HepG2 (cell line): ENCODE measurements around the gene MYRIP. TPM values are rescaled to one million over a fixed set of nuclear protein-coding genes. Genes with fewer than 3 reads are reported as not detected.

Experiments used
- ATAC-seq: fragments of 200-7000 bp; cut with Tn5 transposase; 3 replicates; pipeline ENCODE4 v1.9.1; 2020; ENCODE audit warnings: mild to moderate bottlenecking, moderate library complexity
- BruUV-seq: library from RNA; stranded (reverse); fragments of 400-500 nt; replicated peaks from 2 replicates; lab custom pipeline; 2021; lab: Mats Ljungman, UMichigan
- CTCF ChIA-PET: fragments of 300-600 bp; formaldehyde crosslinking; extraction: SDS; loops from one replicate; lab custom pipeline; 2021; ENCODE audit warnings: low total read pairs, inconsistent platforms, low intra/inter-chr PET ratio; lab: Yijun Ruan, JAX
- POLR2A ChIA-PET: fragments of 350-600 bp; sonication (Branson Sonifier 250); formaldehyde crosslinking; loops from one replicate; lab custom pipeline; 2020; ENCODE audit warnings: antibody characterized with exemption, inconsistent platforms; lab: Yijun Ruan, JAX
- DNase-seq: peaks from one replicate; pipeline ENCODE4 v3.0.0-alpha.2; 2015; ENCODE audit warnings: low spot score
- FAIRE-seq: peaks from 3 replicates; lab custom pipeline; 2011; peaks lifted over from hg19 to GRCh38; lab: Jason Lieb, UNC
- H2AFZ ChIP-seq: one replicate; pipeline ENCODE4 v1.6.1; 2011; ENCODE audit warnings: low read length, inconsistent platforms
- H3K27ac ChIP-seq: fragments of 300-600 bp; 3 replicates; pipeline ENCODE4 v1.8.0; 2011; ENCODE audit warnings: mixed run types, mild to moderate bottlenecking, mixed read lengths, low read length, inconsistent platforms; ENCODE audit not compliant: insufficient read depth; ENCODE audit errors: extremely low read length
- H3K27me3 ChIP-seq, 2 experiments: fragments of 200-600 bp in 1 of 2; 2 replicates in 1 of 2; 3 replicates in 1 of 2; pipeline versions ENCODE4 v1.6.0 to v1.8.0; 2011; ENCODE audit warnings: low read length in 2 of 2, mild to moderate bottlenecking in 2 of 2, moderate library complexity in 2 of 2, inconsistent platforms in 1 of 2; ENCODE audit not compliant: insufficient read depth in 2 of 2, control insufficient read depth in 1 of 2
- H3K36me3 ChIP-seq, 2 experiments: fragments of 200-600 bp in 1 of 2; replicated peaks in 1 of 2; 2 replicates in 1 of 2; 3 replicates in 1 of 2; pipeline versions ENCODE4 v1.5.1 to v1.8.0; 2011; ENCODE audit warnings: low read length in 2 of 2, inconsistent platforms in 1 of 2; ENCODE audit not compliant: insufficient read depth in 2 of 2, control insufficient read depth in 1 of 2
- H3K4me1 ChIP-seq: 2 replicates; pipeline ENCODE4 v1.5.1; 2012; ENCODE audit warnings: low read length, inconsistent platforms; ENCODE audit not compliant: insufficient read depth
- H3K4me2 ChIP-seq: 2 replicates; pipeline ENCODE4 v1.6.0; 2011; ENCODE audit warnings: low read depth, low read length, inconsistent platforms
- H3K4me3 ChIP-seq, 3 experiments: fragments of 200-600 bp in 1 of 3; sonication (generic), shearing (Covaris generic) in 1 of 3; replicated peaks in 1 of 3; 2 replicates each; pipeline ENCODE4 v1.5.1; 2011 to 2016; ENCODE audit warnings: low read length in 3 of 3, inconsistent platforms in 2 of 3, low read depth in 2 of 3, mild to moderate bottlenecking in 2 of 3, control low read depth in 1 of 3, mixed read lengths in 1 of 3; ENCODE audit not compliant: insufficient read depth in 1 of 3
- H3K79me2 ChIP-seq: one replicate; pipeline ENCODE4 v1.6.1; 2011; ENCODE audit warnings: low read length, inconsistent platforms; ENCODE audit not compliant: insufficient read depth
- H3K9ac ChIP-seq: 2 replicates; pipeline ENCODE4 v1.6.0; 2011; ENCODE audit warnings: mild to moderate bottlenecking, low read depth, low read length, inconsistent platforms; ENCODE audit not compliant: insufficient read depth
- H3K9me3 ChIP-seq: 2 replicates; pipeline ENCODE4 v1.5.1; 2012; ENCODE audit warnings: mild to moderate bottlenecking, low read length
- H4K20me1 ChIP-seq: 2 replicates; pipeline ENCODE4 v1.6.0; 2011; ENCODE audit warnings: inconsistent platforms, mild to moderate bottlenecking, low read length, moderate library complexity; ENCODE audit not compliant: insufficient read depth
- ATF1 ChIP-seq: IDR thresholded peaks from 2 replicates; pipeline ENCODE4 v1.6.1; 2016; ENCODE audit warnings: mild to moderate bottlenecking, control low read depth
- EHMT2 ChIP-seq: fragments of 200-600 bp; sonication (generic); IDR thresholded peaks from 2 replicates; pipeline ENCODE4 v1.7.0; 2017; ENCODE audit warnings: antibody characterized with exemption, low read depth, low read length, borderline replicate concordance
- GABPB1 ChIP-seq: IDR thresholded peaks from 2 replicates; pipeline ENCODE4 v1.6.1; 2016; ENCODE audit warnings: mild to moderate bottlenecking, missing genetic modification reagents, moderate library complexity, missing compliant biosample characterization
- HOXD1 ChIP-seq: sonication (generic); formaldehyde crosslinking; IDR thresholded peaks from 2 replicates; pipeline ENCODE4 v1.5.0; 2020; ENCODE audit warnings: missing genetic modification reagents
- MLX ChIP-seq: IDR thresholded peaks from 2 replicates; pipeline ENCODE4 v1.6.1; 2016
- RAD21 ChIP-seq: fragments of 450-650 bp; formaldehyde crosslinking; IDR thresholded peaks from 2 replicates; pipeline ENCODE4 v1.5.0; 2020; ENCODE audit warnings: mild to moderate bottlenecking
- SMC3 ChIP-seq: IDR thresholded peaks from 2 replicates; pipeline ENCODE4 v1.6.1; 2011; ENCODE audit warnings: low read length, improper control_type of control experiment
- SNAPC2 ChIP-seq: sonication (generic); formaldehyde crosslinking; IDR thresholded peaks from 2 replicates; pipeline ENCODE4 v1.8.1; 2022; ENCODE audit warnings: mild to moderate bottlenecking, missing genetic modification reagents
- SNRNP70 ChIP-seq: fragments of 200-400 bp; formaldehyde crosslinking; IDR thresholded peaks from 2 replicates; pipeline ENCODE4 v1.6.1; 2017; ENCODE audit warnings: mild to moderate bottlenecking, low read depth, low read length, moderate library complexity
- SRSF4 ChIP-seq: fragments of 200-400 bp; formaldehyde crosslinking; IDR thresholded peaks from one replicate; pipeline ENCODE4 v1.6.1; 2018; ENCODE audit warnings: mild to moderate bottlenecking, low read depth, low read length, moderate library complexity; ENCODE audit not compliant: poor library complexity, severe bottlenecking
- STAG1 ChIP-seq: sonication (generic); formaldehyde crosslinking; IDR thresholded peaks from 2 replicates; pipeline ENCODE4 v1.4.0; 2020; ENCODE audit warnings: missing genetic modification reagents
- TMF1 ChIP-seq: sonication (generic); formaldehyde crosslinking; IDR thresholded peaks from 2 replicates; pipeline ENCODE4 v1.8.1; 2022; ENCODE audit warnings: low read depth, missing genetic modification reagents
- TOE1 ChIP-seq: sonication (generic); formaldehyde crosslinking; IDR thresholded peaks from 2 replicates; pipeline ENCODE4 v1.4.0; 2020; ENCODE audit warnings: mild to moderate bottlenecking, missing genetic modification reagents
- ZBTB1 ChIP-seq: sonication (generic); formaldehyde crosslinking; IDR thresholded peaks from 2 replicates; pipeline ENCODE4 v1.4.0; 2020; ENCODE audit warnings: missing genetic modification reagents, borderline replicate concordance
- ZNF264 ChIP-seq: sonication (generic); formaldehyde crosslinking; IDR thresholded peaks from 2 replicates; pipeline ENCODE4 v1.4.0; 2020; ENCODE audit warnings: missing genetic modification reagents
- ZNF724P ChIP-seq: sonication (generic); formaldehyde crosslinking; IDR thresholded peaks from 2 replicates; pipeline ENCODE4 v1.8.0; 2022; ENCODE audit warnings: missing genetic modification reagents, borderline replicate concordance
- WGBS: methylation state at CpG from one replicate; pipeline ENCODE4 v1.1.6; 2017; ENCODE audit warnings: low lambda C conversion rate; 5-methylcytosine and 5-hydroxymethylcytosine counted together
- in situ Hi-C: cut with HindIII; loops from 2 replicates; pipeline ENCODE4 v1.10.0; 2017; ENCODE audit warnings: low pct_unique_long_range_greater_than_20kb; ENCODE audit not compliant: extremely low pct_ligation_motif_present
- intact Hi-C: fragments of 100-400 bp; cut with micrococcal nuclease; formaldehyde crosslinking; loops from one replicate; pipeline ENCODE4 v1.10.0; 2022; ENCODE audit not compliant: unreplicated experiment
- polyA plus RNA-seq, 8 experiments: library from polyadenylated mRNA; depleted of rRNA in 3 of 8; stranded (reverse) in 7 of 8; unstranded in 1 of 8; fragments of >200 nt; fragmentation: Illumina TruSeq in 4 of 8; extraction: Trizol in 4 of 8; gene quantifications; 2 replicates each; pipeline versions ENCODE4 v1.2.1 to v1.2.3, GENCODE V29; 2011 to 2016; ENCODE audit warnings: low read depth in 4 of 8, missing spikeins in 1 of 8, mixed read lengths in 1 of 8; ENCODE audit not compliant: insufficient read depth in 1 of 8
- total RNA-seq, 5 experiments: library from RNA; depleted of rRNA; stranded (reverse); fragments of >200 nt; fragmentation: Illumina TruSeq; extraction: Trizol; gene quantifications; 2 replicates each; pipeline ENCODE4 v1.2.3, GENCODE V29; 2016; ENCODE audit warnings: low read depth in 1 of 5
- TF ChIP-seq, protein P1 (sequence below): sonication (generic); formaldehyde crosslinking; IDR thresholded peaks from 2 replicates; pipeline ENCODE4 v1.5.0; 2020; ENCODE audit warnings: mild to moderate bottlenecking, missing genetic modification reagents, moderate library complexity
- TF ChIP-seq, protein P2 (sequence below): sonication (generic); formaldehyde crosslinking; IDR thresholded peaks from 2 replicates; pipeline ENCODE4 v1.4.0; 2020; ENCODE audit warnings: low read depth, mild to moderate bottlenecking, missing genetic modification reagents
- TF ChIP-seq, protein P3 (sequence below): IDR thresholded peaks from 2 replicates; pipeline ENCODE4 v1.6.1; 2016; ENCODE audit warnings: low read depth
- TF ChIP-seq, protein P4 (sequence below): fragments of 450-650 bp; IDR thresholded peaks from 2 replicates; pipeline ENCODE4 v1.6.1; 2017

MYRIP gene
- total and polyA plus RNA-seq, 2 of the 13 experiments (the other 11 are each of a cell fraction or from before 2014, with no cell fraction given) = 0.64 to 0.84 TPM

GRCh38 chr3:40179016-40179415, 369.6 kb downstream of the MYRIP start:
- no peak overlapping the region for H3K4me2 ChIP-seq
- no TSS peak for BruUV-seq
- intact Hi-C loops = loop anchor here (1.0 to 10.0 kb wide), 5 partner anchors 364 to 637 kb away; no protein-coding TSS in a partner anchor
- WGBS = 38% methylated on average over 2 of the region's 3 CpGs
- no peaks in the 10 kb centered on the region for H4K20me1 ChIP-seq
- no peak overlapping the region for H3K4me3 ChIP-seq
- no peak overlapping the region for H2AFZ ChIP-seq
- in situ Hi-C loops = loop anchor here (25.0 kb wide), 1 partner anchor 467 kb away; no protein-coding TSS in a partner anchor
- H3K9ac ChIP-seq = no peak overlapping the region
- ChIA-PET CTCF (interaction anchor here (1.2 to 1.8 kb wide), 2 partner anchors 138 to 511 kb away, joined by 4 to 6 read pairs; no protein-coding TSS in a partner anchor), POLR2A (no interaction called here)
- peak; percentile 45 for DNase-seq
- no peaks in the 10 kb centered on the region for H3K9me3 ChIP-seq
- peak; percentile 75 for FAIRE-seq
- no peaks in the 10 kb centered on the region for H3K36me3 ChIP-seq
- H3K79me2 ChIP-seq = no peaks in the 10 kb centered on the region
- no peaks in the 10 kb centered on the region for H3K27me3 ChIP-seq
- no peak overlapping the region for H3K27ac ChIP-seq
- H3K4me1 ChIP-seq = no peaks in the 10 kb centered on the region
- ATAC-seq = peak; percentile 89
- TF ChIP-seq TOE1 (CRISPR knock-in tag) = no peak
- no peak for TF ChIP-seq SRSF4
- peak; percentile 63 for TF ChIP-seq SMC3
- TF ChIP-seq RAD21 (CRISPR knock-in tag) = peak; percentile 53; the same call in 1 of the 2 replicates
- TF ChIP-seq ZNF724P (CRISPR knock-in tag) = no peak
- TF ChIP-seq, protein P1, sequence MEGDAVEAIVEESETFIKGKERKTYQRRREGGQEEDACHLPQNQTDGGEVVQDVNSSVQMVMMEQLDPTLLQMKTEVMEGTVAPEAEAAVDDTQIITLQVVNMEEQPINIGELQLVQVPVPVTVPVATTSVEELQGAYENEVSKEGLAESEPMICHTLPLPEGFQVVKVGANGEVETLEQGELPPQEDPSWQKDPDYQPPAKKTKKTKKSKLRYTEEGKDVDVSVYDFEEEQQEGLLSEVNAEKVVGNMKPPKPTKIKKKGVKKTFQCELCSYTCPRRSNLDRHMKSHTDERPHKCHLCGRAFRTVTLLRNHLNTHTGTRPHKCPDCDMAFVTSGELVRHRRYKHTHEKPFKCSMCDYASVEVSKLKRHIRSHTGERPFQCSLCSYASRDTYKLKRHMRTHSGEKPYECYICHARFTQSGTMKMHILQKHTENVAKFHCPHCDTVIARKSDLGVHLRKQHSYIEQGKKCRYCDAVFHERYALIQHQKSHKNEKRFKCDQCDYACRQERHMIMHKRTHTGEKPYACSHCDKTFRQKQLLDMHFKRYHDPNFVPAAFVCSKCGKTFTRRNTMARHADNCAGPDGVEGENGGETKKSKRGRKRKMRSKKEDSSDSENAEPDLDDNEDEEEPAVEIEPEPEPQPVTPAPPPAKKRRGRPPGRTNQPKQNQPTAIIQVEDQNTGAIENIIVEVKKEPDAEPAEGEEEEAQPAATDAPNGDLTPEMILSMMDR (CRISPR knock-in tag) = peak; percentile 77
- TF ChIP-seq GABPB1 (CRISPR knock-in tag) = no peak
- TF ChIP-seq ZBTB1 (CRISPR knock-in tag) = no peak
- TF ChIP-seq ATF1 (CRISPR knock-in tag) = no peak
- TF ChIP-seq SNRNP70 = no peak
- TF ChIP-seq ZNF264 (CRISPR knock-in tag) = no peak
- TF ChIP-seq SNAPC2 (CRISPR knock-in tag) = no peak
- TF ChIP-seq HOXD1 = no peak
- TF ChIP-seq MLX (CRISPR knock-in tag) = no peak
- TF ChIP-seq, protein P2, sequence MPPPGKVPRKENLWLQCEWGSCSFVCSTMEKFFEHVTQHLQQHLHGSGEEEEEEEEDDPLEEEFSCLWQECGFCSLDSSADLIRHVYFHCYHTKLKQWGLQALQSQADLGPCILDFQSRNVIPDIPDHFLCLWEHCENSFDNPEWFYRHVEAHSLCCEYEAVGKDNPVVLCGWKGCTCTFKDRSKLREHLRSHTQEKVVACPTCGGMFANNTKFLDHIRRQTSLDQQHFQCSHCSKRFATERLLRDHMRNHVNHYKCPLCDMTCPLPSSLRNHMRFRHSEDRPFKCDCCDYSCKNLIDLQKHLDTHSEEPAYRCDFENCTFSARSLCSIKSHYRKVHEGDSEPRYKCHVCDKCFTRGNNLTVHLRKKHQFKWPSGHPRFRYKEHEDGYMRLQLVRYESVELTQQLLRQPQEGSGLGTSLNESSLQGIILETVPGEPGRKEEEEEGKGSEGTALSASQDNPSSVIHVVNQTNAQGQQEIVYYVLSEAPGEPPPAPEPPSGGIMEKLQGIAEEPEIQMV (CRISPR knock-in tag) = no peak
- TF ChIP-seq, protein P3, sequence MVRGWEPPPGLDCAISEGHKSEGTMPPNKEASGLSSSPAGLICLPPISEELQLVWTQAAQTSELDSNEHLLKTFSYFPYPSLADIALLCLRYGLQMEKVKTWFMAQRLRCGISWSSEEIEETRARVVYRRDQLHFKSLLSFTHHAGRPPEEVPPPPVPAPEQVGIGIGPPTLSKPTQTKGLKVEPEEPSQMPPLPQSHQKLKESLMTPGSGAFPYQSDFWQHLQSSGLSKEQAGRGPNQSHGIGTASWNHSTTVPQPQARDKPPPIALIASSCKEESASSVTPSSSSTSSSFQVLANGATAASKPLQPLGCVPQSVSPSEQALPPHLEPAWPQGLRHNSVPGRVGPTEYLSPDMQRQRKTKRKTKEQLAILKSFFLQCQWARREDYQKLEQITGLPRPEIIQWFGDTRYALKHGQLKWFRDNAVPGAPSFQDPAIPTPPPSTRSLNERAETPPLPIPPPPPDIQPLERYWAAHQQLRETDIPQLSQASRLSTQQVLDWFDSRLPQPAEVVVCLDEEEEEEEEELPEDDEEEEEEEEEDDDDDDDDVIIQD (CRISPR knock-in tag) = no peak
- no peak for TF ChIP-seq EHMT2
- TF ChIP-seq STAG1 = peak; percentile 82
- TF ChIP-seq, protein P4, sequence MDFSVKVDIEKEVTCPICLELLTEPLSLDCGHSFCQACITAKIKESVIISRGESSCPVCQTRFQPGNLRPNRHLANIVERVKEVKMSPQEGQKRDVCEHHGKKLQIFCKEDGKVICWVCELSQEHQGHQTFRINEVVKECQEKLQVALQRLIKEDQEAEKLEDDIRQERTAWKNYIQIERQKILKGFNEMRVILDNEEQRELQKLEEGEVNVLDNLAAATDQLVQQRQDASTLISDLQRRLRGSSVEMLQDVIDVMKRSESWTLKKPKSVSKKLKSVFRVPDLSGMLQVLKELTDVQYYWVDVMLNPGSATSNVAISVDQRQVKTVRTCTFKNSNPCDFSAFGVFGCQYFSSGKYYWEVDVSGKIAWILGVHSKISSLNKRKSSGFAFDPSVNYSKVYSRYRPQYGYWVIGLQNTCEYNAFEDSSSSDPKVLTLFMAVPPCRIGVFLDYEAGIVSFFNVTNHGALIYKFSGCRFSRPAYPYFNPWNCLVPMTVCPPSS = no peak
- TF ChIP-seq TMF1 (CRISPR knock-in tag) = no peak
